Islet of Langerhans (tissue), 1 donor: ENCODE measurements around the gene ZRANB1.

Experiments used
- FAIRE-seq: peaks from one replicate; lab custom pipeline; 2011; peaks lifted over from hg19 to GRCh38; lab: Jason Lieb, UNC

Gene ZRANB1

DNA sequence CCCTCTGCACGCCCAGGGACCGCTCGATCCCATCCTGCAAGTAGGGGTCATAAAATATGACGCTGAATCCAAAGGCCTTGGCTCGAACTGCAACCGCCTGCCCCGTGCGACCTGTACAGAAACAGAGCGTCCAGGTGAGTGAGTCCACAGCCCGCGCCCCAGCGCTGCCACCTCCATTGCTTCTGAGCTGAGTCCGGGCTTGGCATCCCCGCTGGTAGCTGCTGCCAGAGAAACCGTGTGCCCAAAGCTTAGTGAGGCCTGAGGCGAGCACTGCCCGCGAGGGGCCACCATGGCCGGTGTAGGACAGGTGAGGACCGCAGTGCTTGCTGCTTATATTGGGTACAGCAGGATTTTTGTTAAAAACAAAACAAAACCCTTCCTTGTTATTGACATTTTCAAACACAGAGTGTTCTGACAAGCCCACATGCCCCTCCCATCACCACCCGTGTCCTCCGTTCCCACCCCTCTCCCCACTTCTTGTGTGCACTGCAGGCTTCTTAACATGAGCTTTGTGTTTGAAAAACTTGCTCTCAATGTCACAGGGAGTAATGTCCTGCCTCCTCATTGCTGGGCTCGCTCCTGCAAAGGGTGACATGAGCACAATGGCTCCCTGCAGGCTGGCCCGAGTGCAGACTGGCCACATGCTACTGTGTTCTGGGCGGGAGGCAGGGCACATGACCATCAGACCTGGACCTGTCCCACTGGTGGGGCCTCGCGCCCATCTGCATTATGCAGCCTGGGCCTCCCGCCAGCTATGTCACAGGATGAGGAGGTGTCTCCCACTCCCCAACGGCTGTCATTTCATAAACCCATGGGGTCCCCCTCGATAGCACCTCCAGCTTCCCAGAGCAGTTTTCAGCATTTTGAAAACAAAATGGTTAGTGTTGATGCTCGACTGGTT lies 52.9 kb downstream of the ZRANB1 start:
- no peak for FAIRE-seq

DNA sequence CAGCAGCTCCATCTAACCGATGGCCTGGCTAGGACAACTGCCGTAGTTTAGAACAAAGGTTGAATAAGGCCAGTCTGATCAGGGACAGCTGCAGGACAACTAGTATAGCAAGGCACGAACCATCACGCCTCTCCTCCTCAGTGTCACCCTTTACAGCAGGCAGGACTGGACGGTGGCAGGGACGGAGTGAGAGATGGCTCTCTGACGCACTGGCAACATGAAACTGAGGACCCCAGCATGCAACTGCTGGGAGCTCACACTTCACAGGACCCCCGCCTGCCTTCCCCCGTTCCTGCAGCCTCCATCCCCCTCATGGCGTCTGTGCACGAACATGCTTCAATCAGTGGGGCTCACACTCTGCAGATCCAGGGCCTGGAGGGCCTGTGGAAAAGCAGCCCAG lies 53.7 kb downstream of the ZRANB1 start:
- no peak for FAIRE-seq

DNA sequence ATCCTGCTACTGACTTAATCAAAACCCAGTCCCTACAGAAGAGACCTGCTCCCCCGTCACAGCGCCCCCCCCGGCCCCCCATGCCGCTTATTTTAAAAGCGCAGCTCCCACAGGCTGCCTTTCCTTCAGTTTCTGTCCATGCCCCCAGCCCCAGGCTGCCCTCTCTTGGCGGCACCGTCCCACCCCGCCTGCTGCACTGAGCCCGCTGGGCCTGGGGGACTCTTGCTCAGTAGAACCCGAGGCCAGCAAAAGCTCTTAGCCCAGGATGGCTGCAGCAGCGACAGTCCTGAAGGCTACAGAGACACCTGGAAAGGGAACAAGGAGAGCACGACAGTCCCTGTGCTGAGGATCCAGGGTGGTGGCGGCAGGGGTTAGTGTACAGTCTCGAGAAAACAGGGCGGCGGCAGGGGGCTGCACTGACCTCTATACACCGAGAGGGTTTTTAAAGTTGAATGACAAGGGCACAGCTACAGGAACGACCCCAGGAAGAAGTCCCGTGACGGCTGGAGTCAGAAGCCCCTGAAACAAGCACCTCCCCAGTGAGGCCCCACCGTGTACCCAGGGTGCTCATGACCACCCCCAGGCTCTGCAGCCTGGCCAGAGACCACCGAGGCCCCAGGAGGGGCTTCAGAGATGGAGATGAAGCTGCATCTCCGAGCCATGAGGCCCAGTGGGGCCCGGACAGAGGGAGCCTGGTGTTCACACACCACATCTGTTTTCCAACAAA lies 54.4 kb downstream of the ZRANB1 start:
- no peak for FAIRE-seq

GRCh38 chr10:124996854-124997215 lies 54.9 kb downstream of the ZRANB1 start:
- FAIRE-seq: no peak

- FAIRE-seq: no peak
These were observed 55.4 kb downstream of the ZRANB1 start for GRCh38 chr10:124997306-124997705.

DNA sequence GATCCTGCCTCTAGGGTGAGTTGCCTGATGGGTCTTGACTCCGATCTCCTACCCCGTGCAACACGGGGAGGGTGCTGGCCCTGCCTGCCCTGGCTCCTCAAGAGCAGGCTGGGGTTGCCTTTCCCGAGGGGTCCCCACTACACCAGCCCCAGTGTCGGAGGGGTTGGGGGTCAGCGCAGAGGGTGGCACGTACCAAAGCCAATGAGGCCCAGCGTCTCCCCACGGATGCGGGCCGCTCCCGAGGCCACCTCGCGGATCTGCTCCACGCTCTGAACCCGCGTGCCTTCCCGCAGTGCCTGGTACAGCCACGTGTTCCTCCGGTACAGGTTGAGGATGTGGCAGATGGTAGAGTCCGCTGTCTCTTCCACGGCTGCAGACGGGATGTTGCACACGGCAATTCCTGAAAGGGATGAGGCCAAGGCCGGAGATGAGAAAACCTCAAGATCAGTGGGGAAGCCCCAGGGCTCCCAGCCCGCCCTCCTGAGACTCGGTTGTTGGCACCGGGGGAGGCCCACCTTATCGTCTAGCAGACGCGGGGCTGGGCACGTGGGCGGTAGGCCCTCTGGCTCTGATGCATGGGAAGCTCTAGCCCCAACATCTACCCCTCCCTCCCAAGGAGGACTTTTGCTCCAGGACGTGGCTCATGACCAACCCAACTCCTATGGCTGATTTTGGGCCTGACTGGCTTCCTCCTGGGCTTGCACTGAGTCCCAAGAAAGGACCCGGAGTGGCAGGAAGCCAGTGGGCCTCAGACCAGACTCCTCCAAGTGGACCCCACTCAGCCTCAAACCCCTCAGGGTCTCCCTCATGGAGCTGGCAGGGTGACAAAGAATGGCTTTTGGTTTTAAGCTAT lies 56.1 kb downstream of the ZRANB1 start:
- FAIRE-seq: no peak

- no peak for FAIRE-seq
These were observed 56.8 kb downstream of the ZRANB1 start for GRCh38 chr10:124998624-124999291.

- FAIRE-seq: no peak
These were observed 57.8 kb downstream of the ZRANB1 start for GRCh38 chr10:124999433-125000365.

GRCh38 chr10:125000366-125001312 lies 58.7 kb downstream of the ZRANB1 start:
- no peak for FAIRE-seq

DNA sequence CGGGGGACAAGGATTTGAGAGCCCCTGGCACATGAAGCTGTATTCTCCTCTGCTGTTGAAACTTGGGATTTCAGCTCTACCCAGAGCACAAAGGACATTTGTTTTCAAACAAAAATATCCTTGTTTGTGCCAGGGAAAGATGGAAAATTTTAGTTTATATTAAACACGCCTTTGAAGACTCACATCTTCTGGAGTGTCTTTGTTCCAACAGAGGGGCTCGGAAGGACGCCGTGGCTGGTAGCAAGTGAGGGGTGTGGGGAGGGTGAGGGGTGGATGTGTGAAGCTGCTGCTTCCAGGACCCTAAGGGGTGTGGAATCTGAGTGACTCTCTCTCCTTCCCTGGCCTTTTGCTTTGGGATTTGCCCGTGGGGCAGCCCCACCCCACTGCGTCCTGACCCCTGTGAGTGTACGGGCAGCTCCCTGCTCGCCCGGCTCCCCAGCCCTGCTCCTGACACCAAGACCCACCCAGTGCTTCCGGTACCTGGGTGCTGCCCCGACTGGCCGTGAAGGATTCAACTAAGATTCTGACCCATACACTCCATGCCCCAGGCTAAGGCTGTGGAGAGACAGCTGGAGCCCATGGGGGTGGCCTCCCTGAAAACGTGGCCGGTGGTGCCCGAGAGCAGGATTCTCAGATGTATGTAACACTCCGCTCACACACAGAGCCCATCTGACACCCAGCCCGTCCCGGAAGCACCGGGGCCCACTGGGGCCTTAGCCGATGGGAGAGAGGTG lies 59.6 kb downstream of the ZRANB1 start:
- no peak for FAIRE-seq

DNA sequence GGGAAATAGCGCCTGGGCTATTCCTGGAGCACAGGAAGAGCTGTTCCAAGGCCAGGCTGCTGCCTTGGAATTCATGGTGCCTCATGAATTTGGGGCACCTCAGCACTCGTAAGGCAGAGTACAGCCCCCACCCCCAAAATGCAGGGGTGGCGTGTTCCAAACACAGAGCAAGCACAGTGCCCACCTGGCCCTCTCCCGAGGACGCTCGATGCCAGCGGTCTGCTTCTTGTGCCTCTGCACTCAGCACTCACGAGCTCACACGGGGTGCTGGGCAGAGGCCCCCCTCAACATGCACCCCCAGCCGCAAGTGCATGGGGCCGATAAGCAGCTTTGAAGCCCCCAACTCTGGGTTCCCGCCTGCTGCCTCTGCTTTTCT lies 60.1 kb downstream of the ZRANB1 start:
- FAIRE-seq: no peak

DNA sequence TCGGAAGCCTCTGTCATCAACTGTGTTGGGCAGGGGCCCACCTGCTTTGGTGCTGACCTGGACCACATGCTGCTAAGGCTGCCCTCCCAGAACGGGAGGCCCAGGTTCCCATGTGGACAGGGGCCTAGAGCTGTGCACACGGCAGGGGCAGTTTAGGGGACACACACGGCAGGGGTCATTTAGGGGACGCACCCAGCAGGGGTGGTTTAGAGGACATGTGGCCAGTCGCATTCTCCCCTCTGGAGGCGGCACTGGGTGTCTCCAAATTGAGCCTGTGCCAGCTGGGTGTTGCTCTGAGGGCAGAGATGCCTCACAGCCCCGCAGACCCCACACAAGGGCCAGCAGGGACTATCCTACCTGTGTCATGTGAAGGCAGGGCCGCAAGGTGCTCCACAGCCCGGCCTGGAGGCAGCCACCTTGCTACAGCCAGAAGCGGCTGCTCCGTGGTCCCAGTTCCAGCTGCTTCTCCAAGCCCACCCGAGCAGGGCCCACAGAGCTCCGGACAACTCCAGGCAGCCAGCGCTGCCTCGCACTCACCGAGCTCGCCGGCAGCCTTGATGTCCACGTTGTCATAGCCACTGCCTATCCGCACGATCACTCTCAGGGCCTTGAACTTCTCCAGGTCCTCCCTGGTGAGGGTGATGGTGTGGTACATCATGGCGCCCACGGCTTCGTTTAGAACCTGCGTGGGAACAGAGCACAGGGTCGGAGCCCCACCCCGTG lies 60.7 kb downstream of the ZRANB1 start:
- no peak for FAIRE-seq

GRCh38 chr10:125003146-125003900 lies 61.4 kb downstream of the ZRANB1 start:
- FAIRE-seq: no peak

DNA sequence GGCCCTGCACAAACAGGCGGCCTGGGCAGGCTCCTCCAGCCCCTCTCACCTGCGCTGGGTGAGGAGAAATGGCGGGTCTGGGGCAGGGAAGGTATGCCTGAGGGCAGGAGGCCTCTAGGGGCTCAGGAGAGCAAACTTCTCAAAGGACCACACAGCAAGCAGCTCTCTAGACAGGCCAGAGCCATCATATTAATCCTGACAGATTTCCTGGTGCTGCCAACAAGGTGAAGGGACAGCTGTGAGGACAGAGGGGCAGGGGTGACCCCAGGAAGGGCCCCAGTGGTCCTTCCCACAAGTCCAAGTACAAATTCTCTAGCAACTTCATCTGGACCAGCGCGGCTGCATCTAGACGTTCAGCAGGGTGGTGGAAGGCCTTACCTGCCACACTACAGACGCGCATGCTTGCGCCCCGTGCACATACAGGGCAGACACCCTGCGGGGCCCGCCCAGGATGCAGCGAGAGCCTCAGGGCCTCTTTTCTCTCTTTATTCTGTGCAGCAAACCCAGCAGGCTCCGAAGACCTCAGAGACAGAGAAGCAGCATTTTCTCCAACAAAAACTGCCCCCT lies 62.1 kb downstream of the ZRANB1 start:
- FAIRE-seq: no peak

DNA sequence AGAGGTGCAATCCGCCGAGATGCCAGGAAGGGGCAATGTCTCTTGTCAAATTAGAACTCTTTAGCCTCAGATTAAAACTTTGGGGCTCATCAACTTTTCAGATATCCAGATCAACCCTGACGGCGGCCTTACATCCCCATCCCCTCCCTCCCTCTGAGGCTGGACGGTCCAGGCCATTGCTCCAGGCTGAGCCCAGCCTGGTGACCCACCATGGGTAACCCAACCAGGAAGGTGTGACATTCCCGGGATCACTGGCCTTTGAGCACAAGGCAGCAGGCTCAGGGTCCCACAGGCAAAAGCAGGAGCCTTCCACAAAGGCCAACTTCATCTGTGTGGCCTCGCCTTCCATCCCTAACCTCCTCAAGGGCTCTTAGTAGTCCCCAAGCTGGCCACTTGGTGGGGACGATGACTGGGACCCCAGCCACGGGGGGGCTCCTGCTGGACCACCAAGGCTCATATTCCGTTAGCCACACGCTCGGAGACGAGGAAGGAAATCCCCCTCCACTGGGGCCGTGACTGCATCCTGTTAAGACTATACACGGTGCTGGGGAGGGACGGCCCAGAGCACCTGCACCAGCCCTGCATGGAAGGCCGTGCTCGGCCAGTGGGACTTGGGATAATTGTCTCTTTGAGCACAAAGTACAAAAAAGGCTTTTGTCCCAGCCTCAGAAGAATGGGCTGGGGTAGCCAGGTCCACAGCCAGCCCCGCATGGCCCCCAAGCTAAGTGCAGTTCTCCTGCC lies 62.8 kb downstream of the ZRANB1 start:
- FAIRE-seq: no peak

DNA sequence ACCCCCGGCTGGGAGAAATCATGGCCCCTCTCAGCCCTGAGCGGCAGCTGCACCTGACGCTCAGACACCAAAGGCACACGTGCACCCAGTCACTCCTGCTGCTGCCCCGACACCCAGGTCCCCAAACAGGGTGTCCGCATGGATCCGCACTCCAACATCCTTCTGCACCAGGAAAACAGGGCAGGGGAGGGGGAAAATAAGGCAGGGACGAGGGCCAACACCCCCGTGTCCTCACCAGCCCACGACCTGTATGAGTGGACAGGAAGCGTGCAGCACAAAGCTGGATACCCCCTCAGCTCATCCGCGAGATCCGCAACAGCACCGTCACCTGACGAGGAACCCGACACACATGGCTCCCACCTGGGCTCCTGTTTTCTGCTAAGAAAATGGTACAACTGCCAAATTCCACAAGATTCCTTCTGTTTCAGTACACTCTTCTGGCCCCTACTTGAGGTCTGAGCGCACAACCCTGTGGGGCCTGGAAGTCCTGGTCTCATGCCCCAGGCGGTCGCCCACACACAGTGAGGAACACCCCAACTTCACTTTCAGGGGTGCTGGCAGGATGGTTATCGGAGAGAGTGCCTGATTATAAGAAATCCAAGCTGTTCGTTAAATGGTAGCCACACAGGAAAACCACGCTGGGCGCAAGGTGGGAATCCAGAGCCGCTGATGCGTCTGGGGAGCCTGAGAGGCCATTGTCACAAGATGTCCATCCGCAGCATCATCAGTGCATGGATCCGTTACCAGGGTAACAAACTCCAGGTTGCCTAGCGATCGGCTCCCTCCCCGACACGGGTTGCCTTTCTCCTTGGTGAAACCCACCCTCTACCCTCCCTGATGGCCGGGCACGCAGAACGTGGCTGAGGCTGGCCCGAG lies 63.6 kb downstream of the ZRANB1 start:
- FAIRE-seq: no peak
